GM21447 (cell line): ENCODE measurements around the gene KRT79.
"Not testable (repeated sequence)": the region's sequence is repeated elsewhere in the genome, so short reads cannot be mapped to it uniquely, and the experiment has no call there.

Experiments
- ATAC-seq: cut with Tn5 transposase; IDR thresholded peaks from one replicate; pipeline ENCODE4 v1.9.1; 2021; ENCODE audit not compliant: unreplicated experiment

KRT79 gene

GRCh38 chr12:52833922-52834726, at the start of gene KRT79:
KRT79 (minus strand) TSS chr12:52834311; CDS start chr12:52834260, 51 bp downstream.
- no peak for ATAC-seq

- ATAC-seq: not testable (repeated sequence)
Observed at GRCh38 chr12:52880499-52880898, 46.4 kb upstream of the KRT79 start.

GRCh38 chr12:52879394-52880351, 45.6 kb upstream of the KRT79 start:
- ATAC-seq: peak; percentile 49

- ATAC-seq: no peak
Observed at GRCh38 chr12:52878507-52879393, 44.6 kb upstream of the KRT79 start.

GRCh38 chr12:52877242-52877641, 43.1 kb upstream of the KRT79 start:
- ATAC-seq: no peak

GRCh38 chr12:52876372-52876771, 42.3 kb upstream of the KRT79 start:
- no peak for ATAC-seq

- no peak for ATAC-seq
Observed at GRCh38 chr12:52874573-52875435, 40.7 kb upstream of the KRT79 start.

GRCh38 chr12:52873832-52874572, 39.9 kb upstream of the KRT79 start:
- ATAC-seq: no peak

- no peak for ATAC-seq
Observed at GRCh38 chr12:52873513-52873831, 39.4 kb upstream of the KRT79 start.

GRCh38 chr12:52872644-52873389, 38.7 kb upstream of the KRT79 start:
- no peak for ATAC-seq

GRCh38 chr12:52871291-52872039, 37.4 kb upstream of the KRT79 start:
- ATAC-seq: no peak

GRCh38 chr12:52870361-52871290, 36.5 kb upstream of the KRT79 start:
- ATAC-seq: peak; percentile 65

GRCh38 chr12:52867642-52868041, 33.5 kb upstream of the KRT79 start:
- ATAC-seq: no peak

- no peak for ATAC-seq
Observed at GRCh38 chr12:52867152-52867551, 33.0 kb upstream of the KRT79 start.

GRCh38 chr12:52865090-52865944, 31.2 kb upstream of the KRT79 start:
- ATAC-seq: no peak

GRCh38 chr12:52862023-52862422, 27.9 kb upstream of the KRT79 start:
- ATAC-seq: no peak
